ENCODE measurements around the gene CYFIP2. TPM values are rescaled to one million over a fixed set of nuclear protein-coding genes. Genes with fewer than 3 reads are reported as not detected.

The CYFIP2 gene
- total and polyA plus RNA-seq, 2 of the 8 experiments (the other 6 are each of a cell fraction or from before 2014, with no cell fraction given): 45.1 to 80.6 TPM

GRCh38 chr5:157275403-157275802 is 9.5 kb downstream of the CYFIP2 start (continued):
- no peak for TF ChIP-seq RBBP5 (IDR thresholded peaks at IDR 0.05; ENCODE audit: borderline replicate concordance, low read depth, low read length)
- TF ChIP-seq USF2 (IDR thresholded peaks at IDR 0.05; ENCODE audit: low read length): no peak

Measured in H1 (cell line).